GDM1 (cell line): ENCODE data around the gene CEP104.
A peak's percentile ranks its signal among the peaks of the same experiment; 100 is the strongest.

Experiments used
- DNase-seq: peaks from one replicate; lab custom pipeline; 2025; lab: John Stamatoyannopoulos, UW

The CEP104 gene

DNA sequence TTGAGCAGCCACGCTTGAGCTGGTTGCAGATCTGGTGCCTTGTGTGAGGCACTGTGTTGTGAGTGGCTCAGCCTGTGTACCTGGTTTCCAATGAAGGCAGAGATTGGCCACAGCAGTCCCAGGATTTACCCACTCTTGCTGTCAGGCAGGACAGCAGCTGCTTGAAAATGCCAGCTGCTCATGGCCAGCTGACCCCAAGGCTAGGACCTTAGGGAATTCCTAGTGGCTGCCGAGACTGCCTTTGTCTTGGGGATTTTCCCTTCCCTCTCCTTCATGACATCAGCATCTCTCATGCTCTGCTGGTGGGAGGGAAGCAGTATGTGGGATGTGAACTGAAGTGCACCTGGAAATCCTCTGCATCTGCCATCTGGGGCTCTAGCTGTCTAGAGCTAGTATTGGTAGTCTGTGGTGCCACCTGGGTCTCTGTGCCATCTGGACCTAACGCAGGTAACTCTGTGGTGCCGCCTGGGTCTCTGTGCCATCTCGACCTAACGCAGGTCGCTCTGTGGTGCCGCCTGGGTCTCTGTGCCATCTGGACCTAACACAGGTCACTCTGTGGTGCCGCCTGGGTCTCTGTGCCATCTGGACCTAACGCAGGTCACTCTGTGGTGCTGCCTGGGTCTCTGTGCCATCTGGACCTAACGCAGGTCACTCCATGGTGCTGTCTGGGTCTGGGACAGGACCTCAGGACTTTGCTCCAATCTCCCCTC is 56.9 kb downstream of the CEP104 start:
- no peak for DNase-seq

DNA sequence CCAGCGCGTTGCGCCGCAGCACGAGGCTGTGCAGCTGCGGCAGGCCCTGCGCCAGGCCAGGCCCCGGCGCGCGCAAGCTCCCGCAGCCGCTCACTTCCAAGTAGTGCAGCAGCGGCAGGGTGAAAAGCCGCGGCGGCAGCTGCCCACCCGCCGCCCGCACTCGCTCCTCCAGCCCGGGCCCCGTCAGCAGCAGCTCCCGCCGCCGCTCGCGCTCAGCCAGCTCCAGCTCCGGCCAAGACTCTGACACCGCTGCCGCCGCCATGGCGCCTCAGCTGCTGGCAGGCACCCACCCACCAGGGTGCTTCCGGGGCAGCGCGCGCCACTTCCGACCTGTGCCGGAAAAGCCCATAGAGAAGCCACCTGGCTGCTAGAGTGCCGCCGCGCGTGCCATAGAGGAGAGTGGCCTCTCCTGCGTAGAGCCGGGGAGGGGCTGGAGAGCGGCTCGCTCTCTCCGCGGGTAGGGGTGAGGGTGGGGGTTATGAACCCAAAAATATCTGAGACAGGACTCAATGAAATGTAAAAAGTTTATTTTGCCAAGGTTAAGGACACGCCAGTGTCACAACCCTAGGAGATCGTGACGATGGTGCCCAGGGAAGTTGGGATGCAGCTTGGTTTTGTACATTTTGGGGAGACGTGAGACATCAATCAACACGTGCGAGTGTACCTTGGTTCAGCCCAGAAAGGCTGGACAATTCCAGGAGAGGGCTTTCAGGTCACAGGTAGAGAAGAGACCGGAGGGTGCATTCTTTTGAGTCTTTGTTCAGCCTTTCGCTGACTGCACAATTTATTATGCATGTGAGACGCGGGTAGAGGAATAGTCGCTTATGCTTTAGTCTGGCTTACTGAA is 60.6 kb downstream of the CEP104 start, which contains the start of gene LRRC47:
Gene LRRC47, minus strand, starts transcription at position 284 of the 847 bp plus-strand sequence. Its CDS starts 22 bp downstream, at position 262.
- DNase-seq = peak; percentile 88

DNA sequence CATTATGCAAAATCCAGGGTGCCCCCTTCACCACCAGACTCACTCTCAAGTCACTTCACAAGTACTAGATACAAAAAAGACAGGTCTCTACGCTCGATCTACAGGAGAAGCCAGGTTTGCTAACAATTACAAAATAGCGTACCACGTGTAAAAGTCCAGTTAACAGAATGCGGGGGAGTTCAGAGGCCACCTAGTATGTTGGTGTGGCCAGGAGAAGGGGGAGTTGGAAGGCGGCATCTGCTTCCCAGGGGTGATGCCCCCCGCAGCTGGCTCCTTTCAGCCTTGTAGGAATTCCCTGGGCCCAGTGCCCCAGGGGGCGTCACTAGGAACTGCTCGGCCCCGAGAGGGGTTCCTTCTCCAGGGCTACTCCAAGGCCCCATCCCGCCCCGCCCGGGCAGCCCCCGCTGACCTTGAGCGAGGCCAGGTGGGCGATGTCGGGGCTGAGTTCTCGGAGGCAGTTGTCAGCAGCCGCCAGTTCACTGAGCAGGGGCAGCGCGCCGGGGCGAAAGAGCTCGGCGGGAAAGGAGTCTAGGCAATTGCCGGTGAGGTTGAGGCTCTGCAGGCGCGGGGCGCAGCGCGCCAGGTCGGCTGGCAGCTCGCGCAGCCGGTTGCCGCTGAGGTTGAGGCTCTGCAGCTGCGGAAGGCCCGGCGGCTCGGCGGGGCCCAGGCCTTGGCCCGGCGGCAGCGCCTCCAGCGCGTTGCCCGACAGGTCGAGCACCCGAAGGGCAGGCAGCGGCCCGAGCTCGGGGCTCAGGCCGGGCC is 61.4 kb downstream of the CEP104 start:
- no peak for DNase-seq

DNA sequence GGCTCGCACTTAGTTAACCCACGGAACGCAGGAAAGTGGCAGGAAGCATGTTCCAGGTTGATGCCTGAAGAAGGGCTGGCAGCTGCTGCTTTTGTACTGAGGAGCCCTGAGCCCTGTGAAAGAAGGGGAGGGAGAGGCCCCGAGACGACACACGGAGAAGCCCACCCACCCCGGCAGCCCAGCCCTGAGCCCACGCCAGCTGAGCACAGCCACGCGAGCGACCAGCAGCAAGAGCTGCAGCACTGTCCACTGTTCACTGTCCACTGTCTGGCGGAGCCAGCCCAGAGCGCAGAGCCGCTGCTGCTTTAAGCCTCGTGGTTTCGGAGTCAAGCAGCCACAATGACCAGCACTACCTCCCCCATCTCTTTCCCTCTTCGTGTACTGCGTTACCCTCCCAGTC is 66.1 kb downstream of the CEP104 start:
- no peak for DNase-seq

DNA sequence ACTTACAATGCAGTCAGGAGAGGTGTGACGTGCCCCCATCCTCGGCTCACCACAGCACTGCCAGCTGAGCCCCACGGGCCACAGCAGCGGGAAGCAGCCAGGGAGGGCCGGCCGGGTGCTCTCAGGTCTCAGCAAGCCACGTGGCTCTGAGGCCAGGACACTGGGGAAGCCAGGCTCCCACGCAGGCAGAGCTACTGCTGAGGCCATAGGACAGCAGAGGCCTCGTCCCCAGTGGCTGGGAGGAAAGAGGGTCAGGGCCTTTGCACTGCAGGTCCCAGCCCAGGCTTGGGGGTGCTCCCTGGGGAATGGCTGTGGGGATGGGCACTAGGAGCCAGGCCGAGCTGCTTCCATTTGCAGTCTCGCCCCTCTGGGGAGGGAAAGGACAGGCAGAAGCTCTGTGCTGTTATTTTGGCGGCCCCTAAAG is 66.5 kb downstream of the CEP104 start:
- no peak for DNase-seq

DNA sequence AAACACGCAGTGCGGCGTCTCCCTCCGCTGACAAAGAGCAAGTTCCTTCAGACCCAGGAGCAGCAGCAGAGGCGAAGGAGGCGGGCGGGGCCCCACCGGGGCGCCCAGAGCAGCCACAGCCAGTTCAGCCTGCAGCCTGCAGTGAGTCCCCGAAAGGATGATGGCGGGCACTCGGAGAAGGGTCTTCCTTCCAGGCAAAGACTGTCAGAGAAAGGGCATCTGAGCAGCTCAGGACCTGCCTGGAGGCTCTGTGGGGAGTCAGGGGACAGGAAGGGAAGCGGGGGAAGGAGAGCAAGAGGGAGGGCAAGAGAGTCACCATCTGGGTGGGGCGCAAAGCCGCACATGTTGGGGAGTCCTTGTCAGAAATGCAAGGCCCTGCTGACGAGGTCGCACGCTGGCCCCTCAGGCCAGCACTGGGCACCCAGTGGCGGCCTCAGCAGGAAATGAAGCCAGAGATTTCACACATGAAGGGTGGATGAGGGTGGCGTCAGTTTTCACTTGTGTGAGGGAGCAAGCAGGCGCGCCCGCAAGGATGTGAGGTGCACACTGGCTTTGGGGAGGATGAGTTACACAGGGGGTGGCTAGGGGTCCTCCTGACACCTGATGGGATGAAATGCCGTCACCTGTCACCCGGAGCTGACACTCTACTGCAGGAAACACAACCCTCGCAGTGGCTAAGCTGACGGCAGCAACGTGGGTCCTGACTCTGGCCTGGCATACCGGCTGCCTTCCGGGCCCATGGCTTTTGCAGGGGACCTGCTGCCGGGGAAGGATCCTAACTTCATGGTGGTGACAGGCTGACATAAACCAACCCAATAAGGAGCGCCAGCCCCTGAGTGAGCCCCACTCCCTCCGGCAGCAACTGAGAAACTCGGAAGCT is 67.3 kb downstream of the CEP104 start:
- DNase-seq = no peak

DNA sequence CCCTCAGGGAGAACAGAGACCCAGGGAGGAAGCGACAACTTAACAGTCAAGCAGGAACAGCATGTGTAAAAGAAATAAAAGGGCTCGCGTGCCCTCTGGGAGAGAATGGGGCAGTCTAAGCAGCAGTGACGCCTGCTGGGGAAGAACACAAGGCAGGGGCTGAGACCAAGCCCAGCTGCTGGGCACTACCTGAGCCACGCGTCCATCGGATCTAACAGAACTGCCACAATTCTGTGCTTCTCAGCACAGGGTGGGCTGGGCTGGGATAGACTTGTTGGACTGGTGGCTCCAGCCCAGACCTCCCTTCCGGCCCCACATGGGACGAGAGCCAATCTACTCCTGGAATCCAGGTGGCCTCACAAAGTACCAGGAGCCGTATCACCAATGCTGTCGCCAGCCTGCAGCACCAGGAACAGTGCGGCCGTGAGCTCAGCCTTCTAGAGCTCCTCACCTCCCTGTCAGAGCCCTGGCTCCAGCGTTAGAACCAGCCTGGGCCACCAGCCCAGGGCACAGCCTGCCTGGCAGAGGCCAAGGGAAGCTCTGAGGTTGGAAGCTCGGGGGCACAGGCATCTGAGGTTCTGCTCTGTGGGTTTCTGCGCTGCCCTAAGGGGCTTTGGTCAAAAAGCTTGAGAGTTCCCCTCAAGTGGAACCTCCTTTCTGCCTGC is 68.1 kb downstream of the CEP104 start:
- DNase-seq = no peak

DNA sequence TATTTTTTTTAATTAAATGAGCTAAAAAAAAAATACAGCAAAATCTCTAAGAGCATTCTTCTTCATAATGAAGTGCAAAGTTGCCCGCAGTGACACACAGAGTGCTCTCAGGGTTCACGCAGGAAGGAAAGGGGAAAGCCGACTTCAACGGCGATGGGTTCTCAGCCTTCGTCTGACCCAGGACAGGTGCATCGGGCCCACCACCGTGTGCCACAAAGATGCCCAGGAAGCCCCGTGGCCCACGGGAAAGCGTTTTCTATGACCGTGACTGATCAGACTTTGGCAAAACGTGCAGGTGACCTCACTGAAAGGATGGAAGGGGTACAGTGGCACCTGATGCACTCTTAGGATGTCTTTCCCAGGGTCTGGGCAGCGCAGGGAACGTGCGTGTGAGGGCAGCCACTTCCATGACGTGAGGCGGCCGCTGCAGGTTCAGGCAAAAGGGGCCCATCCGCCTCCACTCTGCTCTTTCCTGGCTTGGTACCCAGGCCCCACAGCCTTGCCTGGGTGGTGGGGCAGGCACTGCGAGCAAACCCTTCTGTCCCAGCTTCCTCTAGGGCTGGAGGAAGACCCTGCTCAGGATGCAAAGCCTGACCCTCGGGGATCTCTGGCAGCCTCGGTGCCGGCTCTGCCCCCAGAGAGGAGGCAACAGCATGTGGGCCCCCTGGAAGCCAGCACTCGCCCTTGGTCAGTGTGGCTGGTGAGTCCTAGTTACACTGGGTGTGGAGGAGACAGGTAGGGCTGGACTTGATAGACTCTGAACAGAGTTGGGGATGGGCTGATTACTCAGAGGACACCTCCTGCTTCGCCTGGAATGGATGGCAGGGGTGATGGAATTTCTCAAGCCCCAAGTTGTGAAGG is 69.0 kb downstream of the CEP104 start:
- no peak for DNase-seq

DNA sequence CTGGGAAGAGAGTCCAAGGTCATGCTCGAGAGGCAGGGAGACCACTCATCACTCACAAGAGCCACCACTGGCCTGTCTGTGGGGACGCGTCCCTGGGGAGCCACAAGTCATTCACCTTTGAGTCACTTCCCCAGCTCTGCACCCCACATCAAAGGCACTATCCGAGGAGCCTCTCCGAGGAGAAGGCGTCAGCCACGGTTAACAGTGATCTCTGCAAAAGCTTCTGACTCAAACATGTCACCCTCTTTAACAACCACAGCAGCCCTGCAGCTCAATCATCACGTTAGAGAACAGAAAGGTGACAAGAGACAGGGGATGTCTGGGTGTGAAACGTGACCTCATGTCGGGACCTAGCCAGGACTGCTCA is 69.7 kb downstream of the CEP104 start:
- no peak for DNase-seq

DNA sequence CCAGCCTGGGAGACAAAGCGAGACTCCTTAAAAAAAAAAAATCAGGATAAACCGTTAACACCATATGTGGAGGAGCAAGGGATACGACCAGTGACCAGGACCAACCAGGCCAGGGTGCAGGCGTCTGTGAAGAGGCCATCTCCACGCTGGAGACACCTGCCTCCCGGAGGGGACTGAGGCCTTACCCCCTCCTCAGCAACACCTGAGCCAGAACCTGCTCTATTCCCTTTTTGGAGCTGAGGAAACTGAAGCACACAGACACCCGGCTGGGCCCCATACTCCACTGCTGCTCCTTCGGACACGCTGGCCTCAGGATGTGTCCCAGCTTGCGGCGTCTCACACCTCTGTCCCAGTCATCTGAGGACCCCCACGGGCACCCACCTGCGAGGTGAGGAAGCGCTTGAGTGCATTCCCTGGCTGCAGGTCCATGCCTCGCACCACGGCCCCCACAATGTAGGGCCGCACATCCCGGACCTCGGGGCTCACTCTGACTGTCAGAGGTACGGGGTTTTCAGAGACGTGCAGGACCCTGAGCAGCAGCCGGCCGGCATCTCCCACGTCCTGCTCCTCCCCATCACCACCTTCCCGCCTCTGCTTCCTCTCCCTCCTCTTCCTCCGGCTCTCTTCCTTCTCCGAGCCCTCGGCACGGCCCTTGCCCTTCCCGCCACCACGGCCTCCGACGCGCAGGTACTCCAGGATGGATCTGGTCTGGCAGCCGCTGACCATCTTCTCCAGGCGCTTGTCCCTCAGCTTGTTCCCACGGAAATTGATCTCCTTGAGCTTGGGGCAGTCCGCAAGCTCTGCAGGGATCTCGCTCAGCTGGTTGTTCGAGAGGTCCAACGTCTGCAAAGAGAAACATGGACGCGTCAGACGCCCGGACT is 70.3 kb downstream of the CEP104 start:
- DNase-seq = no peak

DNA sequence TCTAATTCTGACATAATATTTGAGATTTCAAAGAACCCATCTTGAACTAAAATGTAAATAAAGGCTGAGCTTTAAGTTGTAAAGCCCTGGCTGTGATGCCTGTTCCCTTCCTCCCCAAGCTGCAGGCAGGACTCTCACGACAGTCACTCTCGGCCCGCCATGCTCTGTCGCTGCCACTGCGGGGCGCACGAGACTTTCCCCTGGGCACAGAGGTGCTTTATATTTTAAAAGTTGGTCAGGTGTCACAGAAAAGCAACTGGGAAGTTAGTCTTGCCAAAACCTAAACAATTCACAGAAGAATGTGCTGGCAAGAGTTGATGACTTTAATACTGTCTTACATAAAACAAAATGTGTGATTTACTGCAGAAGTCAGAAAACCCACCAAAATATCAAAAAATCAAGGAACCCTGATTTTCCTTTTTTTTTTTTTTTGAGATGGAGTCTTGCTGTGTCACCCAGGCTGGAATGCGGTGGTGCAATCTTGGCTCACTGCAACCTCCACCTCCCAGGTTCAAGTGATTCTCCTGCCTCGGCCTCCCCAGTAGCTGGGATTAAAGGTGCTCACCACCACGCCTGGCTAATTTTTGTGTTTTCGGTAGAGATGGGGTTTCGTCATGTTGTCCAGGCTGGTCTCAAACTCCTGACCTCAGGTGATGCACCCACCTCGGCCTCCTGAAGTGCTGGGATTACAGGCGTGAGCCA is 71.4 kb downstream of the CEP104 start:
- no peak for DNase-seq

DNA sequence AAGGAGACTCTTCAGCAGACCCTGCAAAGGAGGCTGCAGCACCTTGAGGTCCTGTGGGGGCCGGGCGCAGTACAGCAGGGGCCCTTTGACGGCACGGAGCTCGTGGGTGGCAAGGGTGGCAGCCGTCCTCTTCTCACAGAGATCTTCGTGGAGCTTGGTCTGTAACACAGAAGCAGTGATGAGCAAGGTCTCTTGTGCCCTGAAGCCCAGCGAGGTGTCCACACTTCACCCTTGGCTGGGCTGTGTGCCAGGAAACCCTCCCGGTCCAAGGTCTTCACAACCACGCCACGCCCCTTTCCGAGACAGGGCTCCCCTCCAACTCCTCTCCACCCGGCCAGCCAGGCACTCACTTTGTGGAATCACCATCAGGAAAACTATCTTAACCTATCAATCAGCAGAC is 72.0 kb downstream of the CEP104 start:
- no peak for DNase-seq

DNA sequence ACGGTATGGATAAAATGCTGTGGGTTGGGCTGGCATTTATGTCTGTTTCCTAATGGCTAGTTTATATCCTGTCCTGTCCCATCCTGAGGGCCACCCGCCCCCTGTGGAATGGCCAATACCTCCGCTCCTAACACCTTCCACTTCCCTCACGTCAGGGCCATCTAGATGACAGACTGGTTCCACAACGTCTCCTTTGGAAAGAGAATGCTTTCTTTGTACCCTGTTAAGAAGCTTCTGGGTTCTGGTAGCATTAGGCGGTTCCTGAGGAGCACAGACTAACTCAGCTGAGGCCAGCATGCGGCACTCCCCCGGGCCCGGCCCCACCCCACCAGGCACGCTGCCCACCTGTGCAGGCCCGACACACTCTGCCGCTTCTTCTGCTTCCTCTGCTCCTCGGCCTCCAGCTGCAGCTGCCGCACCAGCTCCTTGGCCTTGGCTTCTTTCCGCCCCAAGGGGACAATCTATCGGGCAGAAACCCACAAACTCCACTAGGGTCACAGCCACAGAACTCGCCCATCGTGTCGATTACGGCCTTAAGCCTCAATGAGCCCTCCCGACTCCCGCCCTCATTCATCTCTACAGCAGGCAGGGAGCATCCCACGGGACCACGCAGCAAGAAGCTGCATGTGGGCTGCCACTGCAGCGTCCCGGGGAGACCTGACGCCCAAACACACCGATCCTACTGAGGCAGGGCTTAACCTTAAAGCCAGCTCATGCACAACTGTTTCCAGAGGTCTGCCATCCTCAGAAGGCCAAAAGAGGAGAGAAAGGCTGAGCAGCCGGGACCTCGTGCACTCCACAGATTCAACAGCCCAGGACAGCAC is 73.1 kb downstream of the CEP104 start:
- DNase-seq = no peak

DNA sequence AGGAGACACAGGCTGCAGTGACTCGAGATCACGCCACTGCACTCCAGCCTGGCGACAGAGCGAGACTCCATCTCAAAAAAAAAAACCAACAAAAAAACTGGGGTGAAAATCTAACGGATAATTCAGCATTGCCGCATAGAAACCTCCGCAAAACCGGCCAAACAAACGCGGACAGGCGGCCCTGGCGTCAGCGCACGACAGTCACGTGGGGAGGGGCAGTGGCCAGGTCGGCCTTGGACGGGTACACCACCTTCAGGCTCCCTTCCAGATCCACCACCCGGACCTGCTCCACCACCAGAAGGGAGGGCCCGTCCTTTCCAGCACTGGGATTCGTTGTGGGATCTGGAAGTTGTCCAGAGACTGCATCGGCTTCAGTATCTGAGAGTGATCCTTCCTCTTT is 76.1 kb downstream of the CEP104 start:
- DNase-seq = no peak

DNA sequence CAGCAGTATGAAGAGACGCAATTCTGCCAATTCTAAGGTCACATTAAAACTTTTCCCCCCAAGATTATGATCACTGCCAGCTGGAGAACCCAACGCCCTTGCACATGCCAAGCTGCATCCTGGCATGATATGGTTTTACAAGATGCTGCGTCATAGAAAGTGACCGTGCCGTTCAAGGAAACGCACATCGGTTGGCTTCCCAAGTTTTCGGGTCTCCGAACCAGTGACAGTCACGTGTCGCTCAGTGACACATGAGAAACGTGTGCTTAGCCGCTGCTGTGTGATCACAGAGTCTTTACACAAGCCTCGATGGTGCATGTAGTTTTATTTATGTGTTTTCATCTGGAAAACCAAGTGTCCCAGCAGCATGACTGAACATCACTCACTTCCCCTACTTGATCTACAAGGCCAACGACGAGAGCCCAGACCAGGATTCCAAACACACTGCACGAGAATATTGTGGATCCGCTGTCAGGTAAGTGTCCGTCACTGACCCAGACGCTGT is 77.0 kb downstream of the CEP104 start:
- no peak for DNase-seq

DNA sequence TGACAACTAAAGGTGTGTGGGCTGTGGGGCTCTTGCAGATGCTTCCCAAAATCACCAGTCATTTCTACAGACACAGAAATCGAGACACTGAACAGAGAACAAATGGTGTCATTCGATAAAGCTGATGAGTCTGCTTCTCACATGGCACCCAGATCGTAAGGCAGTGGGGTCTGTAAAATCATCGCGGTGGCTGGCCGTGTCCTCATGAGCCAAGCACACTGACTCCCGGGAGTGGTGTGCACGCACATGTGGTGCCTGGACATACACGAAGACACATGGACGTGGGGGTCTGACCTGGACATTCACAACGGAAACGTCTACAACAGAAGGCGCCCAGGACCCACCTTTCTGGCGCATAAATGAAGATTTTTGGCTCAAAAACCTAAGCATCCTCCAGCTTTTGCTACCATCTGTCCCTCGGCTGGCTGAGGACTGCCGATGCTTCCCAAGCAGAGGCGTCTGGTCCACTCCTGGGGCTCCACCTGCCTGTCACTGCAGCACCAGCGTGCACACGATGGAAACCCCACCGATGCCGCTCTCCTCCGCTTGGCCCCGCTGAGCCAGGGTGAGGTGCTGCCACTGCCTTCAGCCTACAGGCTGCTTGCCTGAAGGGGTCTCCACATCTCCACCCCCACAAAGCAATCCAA is 77.6 kb downstream of the CEP104 start:
- DNase-seq = no peak
